ENCODE measurements around the gene NBAS. TPM values are rescaled to one million over a fixed set of nuclear protein-coding genes. Genes with fewer than 3 reads are reported as not detected.

NBAS gene
- total RNA-seq, 1 experiment from 2014 or later, result 32.5 TPM

GRCh38 chr2:15307526-15307925 lies 253.6 kb downstream of the NBAS start:
- no peak for DNase-seq
- no peak overlapping the region for H3K27ac ChIP-seq (ENCODE audit: insufficient read length, low read depth, low read length)
- H3K9ac ChIP-seq (ENCODE audit: extremely low read depth, insufficient read length, low read length), result no peak overlapping the region
- H3K27ac Mint-ChIP-seq, result no peak overlapping the region
- no peak overlapping the region for H4K91ac ChIP-seq (ENCODE audit: insufficient read length, low read depth, low read length)
- no peak overlapping the region for H2BK5ac ChIP-seq (ENCODE audit: insufficient read length, low read length)
- H3K56ac ChIP-seq (ENCODE audit: insufficient read length, low read depth, low read length), result no peak overlapping the region
- no peaks in the 10 kb centered on the region for H3K9me3 ChIP-seq (ENCODE audit: control insufficient read depth, low read depth, low read length)
- no peaks in the 10 kb centered on the region for H3K27me3 ChIP-seq (ENCODE audit: insufficient read depth, low read length)
- no peak overlapping the region for H3K18ac ChIP-seq (ENCODE audit: insufficient read length, low read depth, low read length)
- no peaks in the 10 kb centered on the region for H3K9me3 Mint-ChIP-seq
- H3K36me3 Mint-ChIP-seq (ENCODE audit: insufficient read depth in 1 of 3, low read depth in 3 of 3), result peaks cover 0 to 6% (median 1%) of the 10 kb centered on the region in 3 experiments; a peak in 5 of 7 replicates
- no peaks in the 10 kb centered on the region for H3K4me1 Mint-ChIP-seq
- TF ChIP-seq CTCF (conservative IDR thresholded peaks at IDR 0.05), result no peak
- H4K5ac ChIP-seq (ENCODE audit: insufficient read length, low read depth, low read length), result no peak overlapping the region
- no peak overlapping the region for H2AK5ac ChIP-seq (ENCODE audit: insufficient read length, low read length)
- H3K79me2 ChIP-seq (ENCODE audit: insufficient read depth, low read length), result no peaks in the 10 kb centered on the region
- H3K14ac ChIP-seq (ENCODE audit: insufficient read depth, low read length), result no peak overlapping the region
- H4K20me1 ChIP-seq (ENCODE audit: control insufficient read depth, insufficient read depth, insufficient read length), result no peaks in the 10 kb centered on the region
- H3K4me1 ChIP-seq (ENCODE audit: insufficient read depth, low read length), result no peaks in the 10 kb centered on the region
- no peaks in the 10 kb centered on the region for H3K27me3 Mint-ChIP-seq (ENCODE audit: low read depth)
- no peak overlapping the region for H2BK20ac ChIP-seq (ENCODE audit: low read depth, low read length, poor library complexity, severe bottlenecking)
- no peaks in the 10 kb centered on the region for H3K79me1 ChIP-seq (ENCODE audit: insufficient read depth, low read depth, low read length, poor library complexity, severe bottlenecking)
- H2BK120ac ChIP-seq (ENCODE audit: low read depth, low read length, poor library complexity, severe bottlenecking), result no peak overlapping the region
- no peak overlapping the region for H3K4me2 ChIP-seq (ENCODE audit: insufficient read depth, insufficient read length, low read length)
- no peak overlapping the region for H3K4ac ChIP-seq (ENCODE audit: low read depth, low read length)
- WGBS (ENCODE audit: extremely low coverage, insufficient read length, low lambda C conversion rate), result no CpG with 5 or more reads among the region's 2 CpGs
- H3K4me3 Mint-ChIP-seq, result no peak overlapping the region
- H2AFZ ChIP-seq (ENCODE audit: low read length), result no peak overlapping the region
- no peak overlapping the region for H3K23ac ChIP-seq (ENCODE audit: insufficient read length, low read depth, low read length)
- H3K23me2 ChIP-seq (ENCODE audit: insufficient read length, low read depth, low read length, poor library complexity, severe bottlenecking), result no peaks in the 10 kb centered on the region
- no peak overlapping the region for H2BK15ac ChIP-seq (ENCODE audit: low read depth, low read length)
- no peak overlapping the region for H3T11ph ChIP-seq (ENCODE audit: low read length)
- H4K8ac ChIP-seq (replicated peaks; ENCODE audit: insufficient read length, low read depth, low read length), result no peak overlapping the region
- no peak overlapping the region for H2BK12ac ChIP-seq (ENCODE audit: insufficient read length, low read depth, low read length)
